Measurements from ENCODE around the gene APBB2.

DNA sequence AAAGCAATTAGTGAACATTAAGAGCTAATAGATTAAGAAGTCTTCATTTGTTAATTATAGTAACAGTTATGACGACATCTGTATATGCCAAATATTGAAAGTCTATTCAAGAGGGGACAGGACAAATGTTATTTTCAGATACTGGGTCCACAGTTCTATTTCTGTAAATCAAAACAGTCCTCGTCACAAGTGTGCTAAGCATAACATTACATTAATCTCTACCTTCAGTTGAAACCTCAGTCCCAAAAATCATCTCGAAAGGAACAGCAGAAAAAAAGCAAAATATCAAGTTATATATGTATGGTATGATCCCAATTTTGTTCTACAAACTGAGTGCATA, 70.3 kb downstream of the APBB2 start:
- TF ChIP-seq, protein P1, sequence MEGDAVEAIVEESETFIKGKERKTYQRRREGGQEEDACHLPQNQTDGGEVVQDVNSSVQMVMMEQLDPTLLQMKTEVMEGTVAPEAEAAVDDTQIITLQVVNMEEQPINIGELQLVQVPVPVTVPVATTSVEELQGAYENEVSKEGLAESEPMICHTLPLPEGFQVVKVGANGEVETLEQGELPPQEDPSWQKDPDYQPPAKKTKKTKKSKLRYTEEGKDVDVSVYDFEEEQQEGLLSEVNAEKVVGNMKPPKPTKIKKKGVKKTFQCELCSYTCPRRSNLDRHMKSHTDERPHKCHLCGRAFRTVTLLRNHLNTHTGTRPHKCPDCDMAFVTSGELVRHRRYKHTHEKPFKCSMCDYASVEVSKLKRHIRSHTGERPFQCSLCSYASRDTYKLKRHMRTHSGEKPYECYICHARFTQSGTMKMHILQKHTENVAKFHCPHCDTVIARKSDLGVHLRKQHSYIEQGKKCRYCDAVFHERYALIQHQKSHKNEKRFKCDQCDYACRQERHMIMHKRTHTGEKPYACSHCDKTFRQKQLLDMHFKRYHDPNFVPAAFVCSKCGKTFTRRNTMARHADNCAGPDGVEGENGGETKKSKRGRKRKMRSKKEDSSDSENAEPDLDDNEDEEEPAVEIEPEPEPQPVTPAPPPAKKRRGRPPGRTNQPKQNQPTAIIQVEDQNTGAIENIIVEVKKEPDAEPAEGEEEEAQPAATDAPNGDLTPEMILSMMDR (IDR thresholded peaks at IDR 0.05), result no peak
- TF ChIP-seq POLR2A (IDR thresholded peaks at IDR 0.05), result no peak
